HUES6 (cell line): ENCODE measurements around the gene SOX13.

Experiments used
- H3K27ac ChIP-seq: 2 replicates; pipeline ENCODE4 v1.7.0; 2013; ENCODE audit warnings: low read depth, mild to moderate bottlenecking, low read length, inconsistent platforms
- H3K27me3 ChIP-seq: 2 replicates; pipeline ENCODE4 v1.6.1; 2013; ENCODE audit warnings: low read length; ENCODE audit not compliant: control insufficient read depth, insufficient read depth
- H3K36me3 ChIP-seq: 2 replicates; pipeline ENCODE4 v1.6.1; 2013; ENCODE audit warnings: low read length; ENCODE audit not compliant: control insufficient read depth, insufficient read depth
- H3K4me1 ChIP-seq: 2 replicates; pipeline ENCODE4 v1.6.1; 2013; ENCODE audit warnings: low read length; ENCODE audit not compliant: control insufficient read depth, insufficient read depth
- H3K4me3 ChIP-seq: 2 replicates; pipeline ENCODE4 v1.5.1; 2013; ENCODE audit warnings: low read depth, low read length
- H3K9ac ChIP-seq: one replicate; pipeline ENCODE4 v1.6.1; 2013; ENCODE audit warnings: mild to moderate bottlenecking, low read length
- H3K9me3 ChIP-seq: 2 replicates; pipeline ENCODE4 v1.6.1; 2013; ENCODE audit warnings: low read depth, low read length; ENCODE audit not compliant: control insufficient read depth, insufficient read depth

SOX13 gene

GRCh38 chr1:204147406-204148383, 74.8 kb downstream of the SOX13 start:
- Histone ChIP-seq H3K27ac (0 out of 2 replicates have a peak overlapping the region, but pooled peaks have one; percentile 20), H3K4me3 (peak overlapping the region; percentile 17), H3K9ac (peak overlapping the region; percentile 18), H3K36me3 (peaks cover 1% of the 10 kb centered on the region; the same call in 1 of the 2 replicates), H3K9me3 (no peaks in the 10 kb centered on the region), H3K4me1 (peaks cover 35% of the 10 kb centered on the region), H3K27me3 (peaks cover 8% of the 10 kb centered on the region)

GRCh38 chr1:204149107-204149506, 76.2 kb downstream of the SOX13 start:
- Histone ChIP-seq H3K9ac (no peak overlapping the region), H3K36me3 (no peaks in the 10 kb centered on the region), H3K27ac (no peak overlapping the region), H3K27me3 (peaks cover 11% of the 10 kb centered on the region), H3K9me3 (no peaks in the 10 kb centered on the region), H3K4me1 (peaks cover 35% of the 10 kb centered on the region), H3K4me3 (no peak overlapping the region)

GRCh38 chr1:204149635-204150565, 77.0 kb downstream of the SOX13 start:
- Histone ChIP-seq H3K9me3 (no peaks in the 10 kb centered on the region), H3K4me3 (peak overlapping the region; percentile 81; the same call in 1 of the 2 replicates), H3K27me3 (peaks cover 11% of the 10 kb centered on the region), H3K9ac (no peak overlapping the region), H3K27ac (no peak overlapping the region), H3K36me3 (no peaks in the 10 kb centered on the region), H3K4me1 (peaks cover 35% of the 10 kb centered on the region)

- Histone ChIP-seq H3K9me3 (no peaks in the 10 kb centered on the region), H3K27me3 (peaks cover 11% of the 10 kb centered on the region), H3K27ac (no peak overlapping the region), H3K4me1 (peaks cover 35% of the 10 kb centered on the region), H3K36me3 (no peaks in the 10 kb centered on the region), H3K9ac (peak overlapping the region; percentile 66), H3K4me3 (peak overlapping the region; percentile 81)
Measured at GRCh38 chr1:204150702-204151551, 78.0 kb downstream of the SOX13 start.

GRCh38 chr1:204151552-204152309, 78.8 kb downstream of the SOX13 start, which contains the start of gene ETNK2:
ETNK2 (minus strand) TSS chr1:204152044; CDS start chr1:204151852, 192 bp downstream.
- peak within 1 kb of the TSS; percentile 81 for H3K4me3 ChIP-seq
- no peaks in the 10 kb centered on the region for H3K9me3 ChIP-seq
- H3K36me3 ChIP-seq = no peaks in the 10 kb centered on the region
- H3K27ac ChIP-seq = no peak within 1 kb of the TSS; the same call in 1 of the 2 replicates
- peaks cover 11% of the 10 kb centered on the region for H3K27me3 ChIP-seq
- peaks cover 32% of the 10 kb centered on the region for H3K4me1 ChIP-seq
- H3K9ac ChIP-seq = peak within 1 kb of the TSS; percentile 70

GRCh38 chr1:204152310-204153044, 79.6 kb downstream of the SOX13 start:
- no peaks in the 10 kb centered on the region for H3K9me3 ChIP-seq
- H3K4me1 ChIP-seq = peaks cover 25% of the 10 kb centered on the region
- peak overlapping the region; percentile 70 for H3K9ac ChIP-seq
- H3K4me3 ChIP-seq = peak overlapping the region; percentile 81
- peaks cover 11% of the 10 kb centered on the region for H3K27me3 ChIP-seq
- H3K27ac ChIP-seq = no peak overlapping the region; the same call in 1 of the 2 replicates
- no peaks in the 10 kb centered on the region for H3K36me3 ChIP-seq

- Histone ChIP-seq H3K36me3 (no peaks in the 10 kb centered on the region), H3K4me1 (peaks cover 13% of the 10 kb centered on the region), H3K9me3 (no peaks in the 10 kb centered on the region), H3K4me3 (no peak overlapping the region), H3K27ac (no peak overlapping the region), H3K9ac (no peak overlapping the region), H3K27me3 (peaks cover 11% of the 10 kb centered on the region)
Measured at GRCh38 chr1:204153667-204154066, 80.8 kb downstream of the SOX13 start.

- peaks cover 10% of the 10 kb centered on the region for H3K4me1 ChIP-seq
- no peak overlapping the region for H3K4me3 ChIP-seq
- no peaks in the 10 kb centered on the region for H3K36me3 ChIP-seq
- no peak overlapping the region for H3K9ac ChIP-seq
- peaks cover 11% of the 10 kb centered on the region for H3K27me3 ChIP-seq
- no peaks in the 10 kb centered on the region for H3K9me3 ChIP-seq
- no peak overlapping the region for H3K27ac ChIP-seq
Measured at GRCh38 chr1:204154568-204155255, 81.8 kb downstream of the SOX13 start.

GRCh38 chr1:204155881-204156280, 83.0 kb downstream of the SOX13 start:
- Histone ChIP-seq H3K27ac (no peak overlapping the region), H3K4me1 (peaks cover 4% of the 10 kb centered on the region), H3K9me3 (no peaks in the 10 kb centered on the region), H3K36me3 (no peaks in the 10 kb centered on the region), H3K4me3 (no peak overlapping the region), H3K27me3 (peaks cover 11% of the 10 kb centered on the region), H3K9ac (no peak overlapping the region)
